OCI-LY7 (cell line): Measurements from ENCODE around the gene MTOR.
"Not testable (repeated sequence)": the region's sequence is repeated elsewhere in the genome, so short reads cannot be mapped to it uniquely, and the experiment has no call there.

Source experiments
- CTCF ChIP-seq: fragments of 200-600 bp; sonication (generic); conservative IDR thresholded peaks from 2 replicates; pipeline ENCODE4 v1.5.1; 2014; ENCODE audit warnings: mild to moderate bottlenecking, antibody characterized with exemption, low read length, moderate library complexity, mixed read lengths
- EZH2phosphoT487 ChIP-seq: fragments of 200-600 bp; sonication (generic); IDR thresholded peaks from 2 replicates; pipeline ENCODE4 v1.6.1; 2018; ENCODE audit warnings: low read depth, borderline replicate concordance, mild to moderate bottlenecking, mixed run types, antibody characterized with exemption, low read length, moderate library complexity, mixed read lengths

- TF ChIP-seq CTCF, EZH2phosphoT487: not testable (repeated sequence)
Measured at GRCh38 chr1:11162752-11163151, 99.6 kb downstream of the MTOR start.
